ENCODE data around the gene NPAS2. TPM values are rescaled to one million over a fixed set of nuclear protein-coding genes. Genes with fewer than 3 reads are reported as not detected.

The NPAS2 gene
- total and polyA plus RNA-seq, 7 donors, result 8.5 to 56.2 (median 17.3) TPM

GRCh38 chr2:100861340-100861739, 41.4 kb downstream of the NPAS2 start:
- Histone ChIP-seq H3K36me3 (ENCODE audit: insufficient read depth in 1 of 2, low read depth in 1 of 2) (no peaks in the 10 kb centered on the region), H3K27ac (no peak overlapping the region), H3K9me3 (no peaks in the 10 kb centered on the region), H3K27me3 (ENCODE audit: insufficient read depth in 3 of 3, low read length in 2 of 3) (no peaks in the 10 kb centered on the region), H3K4me3 (no peak overlapping the region), H3K4me1 (no peaks in the 10 kb centered on the region)
- intact Hi-C loops (cut with DNase I), result no loop called here
- TF ChIP-seq CTCF (IDR thresholded peaks at IDR 0.05), result no peak
- DNase-seq (no peak), ATAC-seq (no peak)
- WGBS, 3 donors, result 80 to 91% (median 89%) methylated on average over 4 of the region's 4 CpGs

- DNase-seq (no peak), ATAC-seq (no peak)
- H3K9me3 ChIP-seq, result no peaks in the 10 kb centered on the region
- H3K27ac ChIP-seq, result no peak overlapping the region
- no peaks in the 10 kb centered on the region for H3K27me3 ChIP-seq (ENCODE audit: insufficient read depth in 3 of 3, low read length in 2 of 3)
- H3K4me3 ChIP-seq, result no peak overlapping the region
- H3K36me3 ChIP-seq (ENCODE audit: insufficient read depth in 1 of 2, low read depth in 1 of 2), result no peaks in the 10 kb centered on the region
- WGBS, 3 donors, result 79 to 87% (median 85%) methylated on average over 5 of the region's 5 CpGs
- no peaks in the 10 kb centered on the region for H3K4me1 ChIP-seq
- intact Hi-C loops (cut with DNase I), result no loop called here
- TF ChIP-seq CTCF (IDR thresholded peaks at IDR 0.05), result no peak
Measured at GRCh38 chr2:100862081-100862480, 42.1 kb downstream of the NPAS2 start.

GRCh38 chr2:100865816-100866460, 46.0 kb downstream of the NPAS2 start:
- Histone ChIP-seq H3K36me3 (ENCODE audit: insufficient read depth in 1 of 2, low read depth in 1 of 2) (no peaks in the 10 kb centered on the region), H3K4me3 (no peak overlapping the region), H3K27ac (no peak overlapping the region), H3K27me3 (ENCODE audit: insufficient read depth in 3 of 3, low read length in 2 of 3) (no peaks in the 10 kb centered on the region), H3K4me1 (no peaks in the 10 kb centered on the region), H3K9me3 (peaks cover 10% of the 10 kb centered on the region)
- TF ChIP-seq CTCF (IDR thresholded peaks at IDR 0.05), result no peak
- no peak for DNase-seq
- 81 to 85% (median 81%) methylated on average over 5 of the region's 5 CpGs for WGBS, 3 donors
- ATAC-seq, result peak in 3 of 4 donors; percentile 65 to 77 (median 75)
- intact Hi-C loops (cut with DNase I), result no loop called here

GRCh38 chr2:100868083-100868482, 48.1 kb downstream of the NPAS2 start:
- ATAC-seq (no peak), DNase-seq (no peak)
- Histone ChIP-seq H3K9me3 (peaks cover 10% of the 10 kb centered on the region), H3K36me3 (ENCODE audit: insufficient read depth in 1 of 2, low read depth in 1 of 2) (no peaks in the 10 kb centered on the region), H3K27me3 (ENCODE audit: insufficient read depth in 3 of 3, low read length in 2 of 3) (no peaks in the 10 kb centered on the region), H3K4me3 (no peak overlapping the region), H3K4me1 (no peaks in the 10 kb centered on the region), H3K27ac (no peak overlapping the region)
- TF ChIP-seq CTCF (IDR thresholded peaks at IDR 0.05), result no peak
- intact Hi-C loops (cut with DNase I), result no loop called here

- Histone ChIP-seq H3K27ac (no peak overlapping the region), H3K36me3 (ENCODE audit: insufficient read depth in 1 of 2, low read depth in 1 of 2) (no peaks in the 10 kb centered on the region), H3K27me3 (ENCODE audit: insufficient read depth in 3 of 3, low read length in 2 of 3) (no peaks in the 10 kb centered on the region), H3K4me3 (no peak overlapping the region), H3K9me3 (peaks cover 10% of the 10 kb centered on the region), H3K4me1 (no peaks in the 10 kb centered on the region)
- ATAC-seq (no peak), DNase-seq (no peak)
- intact Hi-C loops (cut with DNase I), result no loop called here
- no peak for TF ChIP-seq CTCF (IDR thresholded peaks at IDR 0.05)
- WGBS, 3 donors, result 72 to 85% (median 77%) methylated on average over 3 of the region's 3 CpGs
Measured at GRCh38 chr2:100869120-100869519, 49.2 kb downstream of the NPAS2 start.
